ENCODE results near the gene HOXD11.

Gene HOXD11

GRCh38 chr2:176109192-176109901 lies 2.3 kb downstream of the HOXD11 start:
- Histone ChIP-seq H3K79me2 (ENCODE audit: insufficient read depth, low read length) (no peaks in the 10 kb centered on the region), H3K9me3 (ENCODE audit: low read length) (no peaks in the 10 kb centered on the region), H3K27ac (ENCODE audit: low read depth, low read length, poor library complexity, severe bottlenecking) (no peak overlapping the region), H3K36me3 (ENCODE audit: insufficient read depth, low read length) (no peaks in the 10 kb centered on the region), H3K4me3 (ENCODE audit: low read depth, low read length, poor library complexity, severe bottlenecking) (no peak overlapping the region), H4K20me1 (ENCODE audit: insufficient read depth, low read length) (no peaks in the 10 kb centered on the region), H2AFZ (ENCODE audit: low read length) (no peak overlapping the region), H3K27me3 (ENCODE audit: insufficient read depth, low read length) (no peaks in the 10 kb centered on the region), H3K4me2 (ENCODE audit: low read length) (no peak overlapping the region), H3K9ac (ENCODE audit: low read length) (no peak overlapping the region), H3F3A (ENCODE audit: insufficient read depth, low read length) (no peaks in the 10 kb centered on the region), H3K9me2 (ENCODE audit: low read depth, low read length) (no peaks in the 10 kb centered on the region), H3K4me1 (ENCODE audit: insufficient read depth, low read length, severe bottlenecking) (peaks cover 5% of the 10 kb centered on the region)
- TF ChIP-seq CTCF (IDR thresholded peaks at IDR 0.05; ENCODE audit: low read length) (no peak), EZH2 (IDR thresholded peaks at IDR 0.05; ENCODE audit: borderline replicate concordance, low read length) (no peak)

GRCh38 chr2:176109946-176110345 lies 2.9 kb downstream of the HOXD11 start:
- no peak overlapping the region for H3K27ac ChIP-seq (ENCODE audit: low read depth, low read length, poor library complexity, severe bottlenecking)
- TF ChIP-seq CTCF (IDR thresholded peaks at IDR 0.05; ENCODE audit: low read length) (no peak), EZH2 (IDR thresholded peaks at IDR 0.05; ENCODE audit: borderline replicate concordance, low read length) (no peak)
- H2AFZ ChIP-seq (ENCODE audit: low read length) = no peak overlapping the region
- no peaks in the 10 kb centered on the region for H3K9me2 ChIP-seq (ENCODE audit: low read depth, low read length)
- no peaks in the 10 kb centered on the region for H4K20me1 ChIP-seq (ENCODE audit: insufficient read depth, low read length)
- H3F3A ChIP-seq (ENCODE audit: insufficient read depth, low read length) = no peaks in the 10 kb centered on the region
- H3K9ac ChIP-seq (ENCODE audit: low read length) = no peak overlapping the region
- no peak overlapping the region for H3K4me3 ChIP-seq (ENCODE audit: low read depth, low read length, poor library complexity, severe bottlenecking)
- no peaks in the 10 kb centered on the region for H3K27me3 ChIP-seq (ENCODE audit: insufficient read depth, low read length)
- no peak overlapping the region for H3K4me2 ChIP-seq (ENCODE audit: low read length)
- no peaks in the 10 kb centered on the region for H3K36me3 ChIP-seq (ENCODE audit: insufficient read depth, low read length)
- no peaks in the 10 kb centered on the region for H3K9me3 ChIP-seq (ENCODE audit: low read length)
- H3K4me1 ChIP-seq (ENCODE audit: insufficient read depth, low read length, severe bottlenecking) = peaks cover 5% of the 10 kb centered on the region
- no peaks in the 10 kb centered on the region for H3K79me2 ChIP-seq (ENCODE audit: insufficient read depth, low read length)

GRCh38 chr2:176110415-176111308 lies 3.6 kb downstream of the HOXD11 start:
- no peak overlapping the region for H3K4me3 ChIP-seq (ENCODE audit: low read depth, low read length, poor library complexity, severe bottlenecking)
- no peak overlapping the region for H3K4me2 ChIP-seq (ENCODE audit: low read length)

More at GRCh38 chr2:176110415-176111308, 3.6 kb downstream of the HOXD11 start:
- Histone ChIP-seq H3K79me2 (ENCODE audit: insufficient read depth, low read length) (no peaks in the 10 kb centered on the region), H4K20me1 (ENCODE audit: insufficient read depth, low read length) (no peaks in the 10 kb centered on the region), H3K9me3 (ENCODE audit: low read length) (no peaks in the 10 kb centered on the region), H3K4me1 (ENCODE audit: insufficient read depth, low read length, severe bottlenecking) (peaks cover 5% of the 10 kb centered on the region), H3K9me2 (ENCODE audit: low read depth, low read length) (no peaks in the 10 kb centered on the region), H3F3A (ENCODE audit: insufficient read depth, low read length) (no peaks in the 10 kb centered on the region), H3K27ac (ENCODE audit: low read depth, low read length, poor library complexity, severe bottlenecking) (no peak overlapping the region), H3K36me3 (ENCODE audit: insufficient read depth, low read length) (no peaks in the 10 kb centered on the region), H2AFZ (ENCODE audit: low read length) (no peak overlapping the region), H3K9ac (ENCODE audit: low read length) (no peak overlapping the region), H3K27me3 (ENCODE audit: insufficient read depth, low read length) (no peaks in the 10 kb centered on the region)
- TF ChIP-seq CTCF (IDR thresholded peaks at IDR 0.05; ENCODE audit: low read length) (no peak), EZH2 (IDR thresholded peaks at IDR 0.05; ENCODE audit: borderline replicate concordance, low read length) (no peak)
